Sigmoid colon (tissue), 7 donors: ENCODE data around the gene DUSP22. TPM values are rescaled to one million over a fixed set of nuclear protein-coding genes. Genes with fewer than 3 reads are reported as not detected.

ENCODE experiments used
- DNase-seq: peaks from one replicate; pipeline ENCODE4 v3.0.0-alpha.2; 2019
- H3K27ac ChIP-seq, 4 donors: fragments of 200-600 bp; sonication (generic); one replicate each; pipeline ENCODE4 v1.5.1; 2016 to 2019; ENCODE audit warnings: mild to moderate bottlenecking in 1 of 4
- H3K27me3 ChIP-seq, 3 donors: fragments of 200-600 bp; sonication (generic); one replicate each; pipeline ENCODE4 v1.5.1; 2019; ENCODE audit warnings: mild to moderate bottlenecking in 1 of 3
- H3K36me3 ChIP-seq, 4 donors: fragments of 200-600 bp; sonication (generic); one replicate each; pipeline ENCODE4 v1.5.1; 2016 to 2019
- H3K4me1 ChIP-seq, 4 donors: fragments of 200-600 bp; sonication (generic); one replicate each; pipeline ENCODE4 v1.5.1; 2017 to 2019
- H3K4me3 ChIP-seq, 4 donors: fragments of 200-600 bp; sonication (generic); one replicate each; pipeline ENCODE4 v1.5.1; 2017 to 2019; ENCODE audit warnings: mild to moderate bottlenecking in 2 of 4, moderate library complexity in 1 of 4
- H3K9me3 ChIP-seq, 4 donors: fragments of 200-600 bp in 3 of 4; sonication (generic) in 3 of 4; one replicate each; pipeline versions ENCODE4 v1.5.1 to v1.6.1; 2013 to 2019
- CTCF ChIP-seq, 4 experiments: fragments of 450-650 bp in 3 of 4; fragments of 200-600 bp in 1 of 4; IDR thresholded peaks; one replicate each; pipeline ENCODE4 v1.5.1; 2016 to 2019; ENCODE audit warnings: antibody characterized with exemption in 4 of 4, mild to moderate bottlenecking in 3 of 4, moderate library complexity in 2 of 4
- EP300 ChIP-seq, 4 donors: sonication (generic); formaldehyde crosslinking; IDR thresholded peaks; one replicate each; pipeline ENCODE4 v1.6.1; 2017; ENCODE audit warnings: antibody characterized with exemption in 4 of 4
- POLR2A ChIP-seq, 2 donors: fragments of 450-650 bp; IDR thresholded peaks; one replicate each; pipeline ENCODE4 v1.6.1; 2016; ENCODE audit warnings: antibody characterized with exemption in 2 of 2, mild to moderate bottlenecking in 2 of 2, moderate library complexity in 2 of 2
- POLR2AphosphoS5 ChIP-seq, 4 donors: sonication (generic); formaldehyde crosslinking; IDR thresholded peaks; one replicate each; pipeline ENCODE4 v1.6.1; 2017; ENCODE audit warnings: antibody characterized with exemption in 4 of 4
- WGBS, 2 donors: extraction: QIAGEN DNeasy Blood & Tissue Kit; methylation state at CpG; one replicate each; pipeline ENCODE4 v1.1.7; 2013; 5-methylcytosine and 5-hydroxymethylcytosine counted together
- intact Hi-C: fragments of 100-400 bp; cut with DNase I; formaldehyde crosslinking; loops from one replicate; pipeline ENCODE4 v1.15.1; 2023
- polyA plus RNA-seq, 3 donors: library from polyadenylated mRNA; stranded (reverse); fragments of 200-250 nt; gene quantifications; one replicate each; pipeline ENCODE4 v1.2.3, GENCODE V29; 2013
- total RNA-seq, 4 donors: library from RNA; depleted of rRNA; stranded (reverse); fragments of >200 nt; gene quantifications; one replicate each; pipeline ENCODE4 v1.1.0, GENCODE V29; 2016
- donor health status: healthy with polysubstance abuse.
- donor health status: Bipolar disorder and iron deficiency.
- donor health status: healthy.

The DUSP22 gene
- total and polyA plus RNA-seq, 7 donors: 15.7 to 113 (median 55.6) TPM

DNA sequence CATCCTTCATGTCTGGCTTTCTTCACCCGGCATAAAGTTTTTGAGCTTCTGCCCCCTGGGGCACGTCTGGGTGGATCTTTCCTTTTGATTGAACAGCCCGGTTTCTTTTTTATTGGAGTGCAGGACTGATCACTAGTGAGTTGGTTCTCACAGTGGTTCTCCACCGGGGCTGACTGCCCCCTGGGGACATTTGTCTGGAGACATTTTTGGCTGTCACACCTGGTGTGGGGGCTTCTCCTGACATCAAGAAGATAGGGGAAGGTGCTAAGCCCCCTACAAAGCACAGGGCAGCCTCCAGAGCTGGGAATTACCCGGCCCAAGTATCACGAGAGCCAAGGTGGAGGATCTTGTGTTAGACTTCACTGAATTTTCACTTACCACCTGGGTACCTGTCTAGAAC is 73.5 kb downstream of the DUSP22 start:
- Histone ChIP-seq H3K9me3 (peaks cover 0 to 6% (median 0%) of the 10 kb centered on the region in 4 donors), H3K4me1 (no peaks in the 10 kb centered on the region), H3K36me3 (no peaks in the 10 kb centered on the region), H3K27me3 (peaks cover 7 to 53% (median 21%) of the 10 kb centered on the region in 3 donors), H3K4me3 (no peak overlapping the region), H3K27ac (no peak overlapping the region)
- DNase-seq: no peak
- TF ChIP-seq CTCF (IDR thresholded peaks at IDR 0.05): no peak
- no peak for TF ChIP-seq EP300 (IDR thresholded peaks at IDR 0.05)
- TF ChIP-seq POLR2A (IDR thresholded peaks at IDR 0.05): no peak
- no peak for TF ChIP-seq POLR2AphosphoS5 (IDR thresholded peaks at IDR 0.05)
- intact Hi-C loops: no loop called here
- 63 to 75% methylated on average over 6 of the region's 6 CpGs for WGBS, 2 donors

GRCh38 chr6:366389-367297 is 74.4 kb downstream of the DUSP22 start:
- H3K9me3 ChIP-seq: peaks cover 0 to 6% (median 0%) of the 10 kb centered on the region in 4 donors
- intact Hi-C loops: no loop called here
- no peaks in the 10 kb centered on the region for H3K36me3 ChIP-seq
- no peak overlapping the region for H3K4me3 ChIP-seq
- H3K27ac ChIP-seq: no peak overlapping the region
- peaks cover 7 to 55% (median 21%) of the 10 kb centered on the region in 3 donors for H3K27me3 ChIP-seq
- TF ChIP-seq CTCF (IDR thresholded peaks at IDR 0.05) (no peak), POLR2AphosphoS5 (IDR thresholded peaks at IDR 0.05) (no peak), EP300 (IDR thresholded peaks at IDR 0.05) (no peak), POLR2A (IDR thresholded peaks at IDR 0.05) (no peak)
- no peaks in the 10 kb centered on the region for H3K4me1 ChIP-seq
- DNase-seq: no peak
- 81% methylated on average over 19 of the region's 19 CpGs for WGBS, 2 donors

DNA sequence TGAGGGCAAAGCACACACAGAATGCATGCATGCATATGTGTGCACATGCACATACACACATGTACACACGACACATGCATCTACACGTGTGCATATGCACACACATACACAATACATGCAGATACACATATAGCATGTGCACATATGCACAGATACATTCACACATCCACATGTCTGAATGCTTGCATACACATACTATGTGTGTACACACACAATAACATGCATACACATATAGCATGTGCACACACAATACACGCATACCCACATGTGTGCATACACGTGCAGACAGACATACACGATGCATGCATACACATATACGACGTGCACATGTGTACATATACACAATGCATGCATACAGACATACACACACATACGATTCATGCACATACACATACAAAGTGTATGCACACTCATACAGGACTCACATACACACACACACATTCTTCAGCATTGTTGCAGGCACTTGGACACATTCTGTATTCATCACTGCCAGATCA is 75.1 kb downstream of the DUSP22 start:
- Histone ChIP-seq H3K27ac (no peak overlapping the region), H3K36me3 (no peaks in the 10 kb centered on the region), H3K9me3 (peaks cover 0 to 6% (median 0%) of the 10 kb centered on the region in 4 donors), H3K27me3 (peaks cover 7 to 62% (median 23%) of the 10 kb centered on the region in 3 donors), H3K4me3 (no peak overlapping the region), H3K4me1 (no peaks in the 10 kb centered on the region)
- DNase-seq: no peak
- intact Hi-C loops: no loop called here
- 84 to 85% methylated on average over 8 of the region's 8 CpGs for WGBS, 2 donors
- TF ChIP-seq POLR2A (IDR thresholded peaks at IDR 0.05): no peak
- no peak for TF ChIP-seq CTCF (IDR thresholded peaks at IDR 0.05)

DNA sequence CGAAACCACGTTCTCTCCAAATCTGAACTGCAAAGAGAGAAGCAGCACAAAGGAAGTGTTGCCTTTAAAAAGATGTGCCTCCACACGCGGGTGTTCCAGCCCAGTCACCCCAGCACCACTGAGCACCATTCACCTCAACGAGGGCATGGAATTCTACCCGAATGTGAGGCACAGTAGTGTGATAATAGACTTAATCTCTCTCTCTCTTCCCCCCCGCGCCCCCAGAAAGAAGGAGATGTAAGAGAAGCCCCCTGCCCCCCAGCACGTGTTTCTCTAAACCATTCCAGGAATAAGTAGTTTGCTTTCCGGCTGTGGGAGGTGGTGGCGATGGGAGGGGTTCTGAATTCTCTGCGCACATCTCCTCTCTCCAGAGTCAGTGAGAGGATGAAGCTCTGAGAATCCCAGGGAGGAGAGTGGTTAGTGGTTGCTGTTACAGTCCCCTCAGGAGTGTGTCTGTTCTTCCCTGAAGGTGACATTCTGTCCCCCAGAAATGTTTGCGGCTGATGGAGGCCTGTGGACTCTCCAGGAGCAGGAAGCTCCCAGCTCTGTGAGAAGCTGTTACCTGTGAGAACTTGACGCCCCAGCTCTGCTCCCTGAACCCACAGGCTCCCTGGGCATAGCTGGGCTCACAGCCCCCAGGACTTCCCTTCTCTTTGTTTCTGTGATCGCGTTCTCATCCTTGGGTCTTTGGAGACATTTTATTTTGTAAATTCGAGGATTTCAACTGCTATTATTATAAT is 75.8 kb downstream of the DUSP22 start:
- Histone ChIP-seq H3K36me3 (no peaks in the 10 kb centered on the region), H3K4me3 (no peak overlapping the region), H3K4me1 (no peaks in the 10 kb centered on the region), H3K27ac (no peak overlapping the region), H3K9me3 (peaks cover 0 to 6% (median 0%) of the 10 kb centered on the region in 4 donors), H3K27me3 (peaks cover 12 to 69% (median 30%) of the 10 kb centered on the region in 3 donors)
- DNase-seq: no peak
- intact Hi-C loops: no loop called here
- TF ChIP-seq EP300 (IDR thresholded peaks at IDR 0.05) (no peak), POLR2A (IDR thresholded peaks at IDR 0.05) (no peak), POLR2AphosphoS5 (IDR thresholded peaks at IDR 0.05) (no peak), CTCF (IDR thresholded peaks at IDR 0.05) (no peak)
- 80 to 82% methylated on average over 17 of the region's 17 CpGs for WGBS, 2 donors
